HFFc6 (cell line): Measurements from ENCODE around the gene OR10G7. TPM values are rescaled to one million over a fixed set of nuclear protein-coding genes. Genes with fewer than 3 reads are reported as not detected.

ENCODE experiments used
- DNase-seq: peaks from one replicate; pipeline ENCODE4 v3.0.0-alpha.2; 2018
- H3K27ac Mint-ChIP-seq: 2 replicates; pipeline ENCODE4 v1.8.0; 2020; ENCODE audit warnings: mild to moderate bottlenecking, mixed read lengths
- H3K27me3 Mint-ChIP-seq: 2 replicates; pipeline ENCODE4 v1.8.0; 2021; ENCODE audit warnings: mild to moderate bottlenecking, moderate library complexity, mixed read lengths; ENCODE audit not compliant: insufficient read depth
- H3K36me3 Mint-ChIP-seq: 2 replicates; pipeline ENCODE4 v1.8.0; 2021; ENCODE audit warnings: low read depth, mixed read lengths
- H3K4me1 Mint-ChIP-seq: 2 replicates; pipeline ENCODE4 v1.8.0; 2020; ENCODE audit warnings: low read depth, mixed read lengths
- H3K4me3 Mint-ChIP-seq: 2 replicates; pipeline ENCODE4 v1.8.0; 2020; ENCODE audit warnings: mild to moderate bottlenecking, moderate library complexity, mixed read lengths
- H3K9me3 Mint-ChIP-seq: 2 replicates; pipeline ENCODE4 v1.8.0; 2020; ENCODE audit warnings: mild to moderate bottlenecking, mixed read lengths
- CTCF ChIP-seq: fragments of 200-600 bp; sonication (generic); IDR thresholded peaks from 2 replicates; pipeline ENCODE4 v1.5.0; 2021; ENCODE audit warnings: antibody characterized with exemption, mild to moderate bottlenecking
- total RNA-seq, 6 experiments: library from RNA; stranded (reverse); fragmentation: NEBNext Ultra II Directional; extraction: Animal tissue kit (Norgen Biotek cat#: 25700); gene quantifications; 2 replicates in 1 of 6; 3 replicates in 5 of 6; pipeline ENCODE4 v1.2.3, GENCODE V29; 2021

OR10G7 gene
- total RNA-seq, 6 experiments from 2014 or later = not detected

DNA sequence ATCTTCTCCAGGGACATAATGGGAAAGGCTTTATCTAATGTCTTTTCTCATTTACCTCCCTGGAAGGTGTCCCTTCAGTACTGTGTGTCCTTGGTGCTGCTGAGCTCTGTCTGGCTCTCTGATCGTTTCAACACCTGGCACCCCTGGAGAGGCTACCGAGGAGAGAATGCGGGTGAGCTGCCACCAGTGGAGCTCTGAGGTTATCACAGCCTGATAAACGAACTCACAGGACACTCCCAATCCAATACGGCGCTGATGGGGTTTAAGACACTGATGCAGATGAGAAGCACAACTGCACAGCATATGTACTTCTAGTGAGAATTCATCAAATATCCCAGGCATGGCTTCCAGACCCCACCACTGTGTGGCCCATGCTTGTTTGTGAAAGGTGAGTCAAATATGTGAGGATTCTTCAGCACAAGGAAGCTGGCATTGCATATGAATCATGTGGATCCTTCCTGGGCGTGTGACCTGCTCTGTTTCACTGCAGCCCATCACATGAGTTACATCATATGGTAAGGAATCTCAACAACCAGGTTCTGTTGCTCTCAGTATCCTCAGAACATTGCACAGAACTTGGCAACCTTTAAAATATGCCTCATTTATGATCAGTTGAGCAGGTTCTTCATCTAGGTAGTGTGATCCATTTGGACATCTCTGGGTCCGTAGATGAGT is 39.3 kb upstream of the OR10G7 start:
- no peak overlapping the region for H3K27ac Mint-ChIP-seq
- H3K27me3 Mint-ChIP-seq = peaks cover 5% of the 10 kb centered on the region; the same call in 1 of the 2 replicates
- no peak overlapping the region for H3K4me3 Mint-ChIP-seq
- H3K36me3 Mint-ChIP-seq = no peaks in the 10 kb centered on the region
- H3K4me1 Mint-ChIP-seq = no peaks in the 10 kb centered on the region
- H3K9me3 Mint-ChIP-seq = no peaks in the 10 kb centered on the region; the same call in 1 of the 2 replicates
- DNase-seq = no peak
- TF ChIP-seq CTCF = no peak

- Mint-ChIP-seq H3K27ac (no peak overlapping the region), H3K4me3 (no peak overlapping the region), H3K27me3 (peaks cover 8% of the 10 kb centered on the region), H3K36me3 (no peaks in the 10 kb centered on the region), H3K4me1 (no peaks in the 10 kb centered on the region), H3K9me3 (no peaks in the 10 kb centered on the region; the same call in 1 of the 2 replicates)
- DNase-seq = no peak
- TF ChIP-seq CTCF = no peak
Measured at GRCh38 chr11:124079631-124080326, 38.7 kb upstream of the OR10G7 start.

DNA sequence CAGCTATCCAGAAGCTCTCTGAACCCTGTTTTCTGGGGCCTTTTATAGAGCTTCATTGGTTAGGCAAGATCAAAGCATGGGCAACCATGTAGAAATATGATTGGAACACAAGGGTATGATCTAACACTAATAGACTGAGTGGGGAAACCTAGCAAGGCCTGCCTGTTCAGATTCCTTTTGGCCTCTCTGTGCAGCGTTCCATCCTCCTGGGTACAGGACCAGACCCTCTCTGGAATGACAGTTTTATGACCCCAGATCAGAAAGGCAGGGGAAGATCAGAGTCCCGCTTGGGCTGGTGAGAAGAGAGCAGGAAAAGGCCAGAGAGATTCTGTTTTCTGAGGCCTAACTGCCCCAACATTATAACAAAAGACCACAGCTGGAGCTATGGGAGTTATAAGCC is 37.5 kb upstream of the OR10G7 start:
- no peak for DNase-seq
- no peak for TF ChIP-seq CTCF
- Mint-ChIP-seq H3K27ac (no peak overlapping the region), H3K27me3 (peaks cover 9% of the 10 kb centered on the region), H3K36me3 (no peaks in the 10 kb centered on the region), H3K9me3 (no peaks in the 10 kb centered on the region; the same call in 1 of the 2 replicates), H3K4me1 (no peaks in the 10 kb centered on the region), H3K4me3 (no peak overlapping the region)

- no peak for DNase-seq
- Mint-ChIP-seq H3K36me3 (no peaks in the 10 kb centered on the region), H3K27ac (no peak overlapping the region), H3K27me3 (peaks cover 12% of the 10 kb centered on the region), H3K4me1 (no peaks in the 10 kb centered on the region), H3K9me3 (no peaks in the 10 kb centered on the region; the same call in 1 of the 2 replicates), H3K4me3 (no peak overlapping the region)
- no peak for TF ChIP-seq CTCF
Measured at GRCh38 chr11:124077266-124077665, 36.1 kb upstream of the OR10G7 start.

DNA sequence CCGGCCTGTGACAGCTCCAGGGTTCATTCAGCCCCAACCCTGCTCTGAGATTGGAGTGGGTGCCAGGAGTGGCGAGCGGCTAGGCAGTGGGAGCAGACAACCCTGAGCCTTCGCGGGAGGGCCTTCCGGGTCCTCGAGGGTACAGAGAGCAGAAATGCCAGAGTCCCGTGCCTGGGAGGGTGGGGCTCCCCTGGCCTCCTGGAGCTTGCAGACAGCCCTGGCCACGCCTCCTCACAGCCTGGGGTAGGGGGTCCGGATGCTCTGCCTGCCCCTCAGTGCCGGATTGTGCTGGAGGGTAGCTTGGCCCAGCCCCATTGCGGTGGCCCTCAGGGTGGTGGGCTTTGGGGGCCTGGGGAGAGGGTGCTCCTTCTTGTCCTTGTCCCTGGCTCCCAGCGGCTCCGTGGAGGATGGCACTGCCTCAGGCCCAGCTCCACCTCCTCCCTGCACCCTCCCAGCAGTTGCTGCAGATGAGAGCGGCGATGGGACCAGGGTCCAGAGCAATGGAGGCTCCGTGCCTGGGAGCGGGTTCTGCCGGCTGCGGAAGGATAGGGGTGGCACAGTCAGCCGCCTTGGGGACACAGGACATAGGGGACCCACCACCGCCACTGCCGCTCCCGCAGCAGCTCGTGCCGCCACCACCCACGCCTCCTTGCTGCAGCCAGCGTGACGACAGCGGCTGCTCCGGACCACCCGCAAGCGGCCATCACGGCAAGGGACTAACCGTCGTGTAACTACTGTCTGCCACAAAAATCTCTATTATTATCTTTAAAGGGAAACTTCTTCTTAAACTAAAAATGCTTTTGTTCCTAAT is 34.9 kb upstream of the OR10G7 start:
- Mint-ChIP-seq H3K4me1 (no peaks in the 10 kb centered on the region), H3K4me3 (peak overlapping the region; percentile 60), H3K27me3 (peaks cover 12% of the 10 kb centered on the region), H3K9me3 (no peaks in the 10 kb centered on the region; the same call in 1 of the 2 replicates), H3K27ac (no peak overlapping the region), H3K36me3 (no peaks in the 10 kb centered on the region)
- DNase-seq = no peak
- TF ChIP-seq CTCF = no peak
